ENCODE data around the gene MOB2.

DNA sequence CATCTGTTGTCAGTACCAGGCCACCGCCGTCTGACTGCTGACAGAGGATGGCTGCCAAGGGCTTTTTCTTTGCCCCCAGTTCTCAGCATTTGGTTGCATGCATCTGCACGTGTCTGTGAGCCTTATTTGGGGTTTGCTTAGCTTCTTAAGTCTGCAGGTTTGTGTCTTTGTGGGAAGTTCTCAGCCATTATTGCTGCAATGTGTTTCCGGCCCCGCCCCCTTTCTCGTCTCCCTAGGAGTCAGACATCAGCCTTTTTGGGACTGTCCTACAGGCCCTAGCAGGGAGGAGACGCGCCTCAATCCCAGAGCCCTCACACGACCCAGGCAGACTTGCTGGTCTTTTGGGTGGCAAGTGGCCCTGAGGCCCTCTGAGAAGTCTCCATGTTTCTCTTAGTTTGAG, 8.0 kb downstream of the MOB2 start:
- no peak for TF ChIP-seq EZH2 (IDR thresholded peaks at IDR 0.05)
- no peak for TF ChIP-seq FOXP2 (optimal IDR thresholded peaks at IDR 0.05; ENCODE audit: control extremely low read depth, extremely low read length, insufficient read depth)

All from SK-N-MC (cell line).